Measurements from ENCODE around the gene RGS19. TPM values are rescaled to one million over a fixed set of nuclear protein-coding genes. Genes with fewer than 3 reads are reported as not detected.

The RGS19 gene
- total RNA-seq, 2 experiments from 2014 or later, result 39.6 to 40.2 TPM

DNA sequence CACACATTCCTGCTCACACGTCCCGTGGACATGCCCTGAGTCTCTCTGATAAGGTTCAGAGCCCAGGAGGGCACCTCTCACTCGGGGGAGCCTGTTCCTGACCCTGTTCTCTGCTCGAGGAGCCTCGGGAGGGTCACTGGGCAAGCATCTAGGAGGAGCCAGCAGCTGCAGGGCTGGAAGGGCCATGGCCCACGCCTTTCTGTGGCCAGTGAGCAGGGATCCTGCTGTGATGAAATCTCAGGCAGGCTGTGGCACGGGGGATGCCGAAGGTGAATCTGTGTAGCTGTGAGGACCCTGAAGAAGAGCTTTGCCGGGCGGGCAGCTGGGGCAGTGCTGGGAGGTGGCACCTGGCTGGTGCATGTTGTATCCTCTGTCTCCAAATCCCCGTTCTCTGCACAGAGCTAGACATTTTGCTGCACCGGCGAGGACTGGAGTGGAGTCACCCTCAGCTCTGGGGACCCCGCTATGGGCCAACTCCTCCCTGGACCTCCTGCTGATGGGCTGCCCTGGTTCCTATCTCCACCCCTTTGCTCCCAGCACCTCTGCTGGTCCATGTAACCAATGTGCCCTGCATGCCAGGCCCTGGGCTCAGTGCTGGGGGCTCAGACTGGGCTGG lies 35.1 kb upstream of the RGS19 start:
- no peaks in the 10 kb centered on the region for H3K9me3 Mint-ChIP-seq (ENCODE audit: low read depth)
- no peak overlapping the region for H3K4me3 Mint-ChIP-seq
- no peak for ATAC-seq
- intact Hi-C loops (cut with DNase I, micrococcal nuclease), result no loop called here
- H3K27me3 Mint-ChIP-seq, result no peaks in the 10 kb centered on the region
- POLR2A ChIA-PET, result no interaction called here
- DNase-seq, result no peak
- CTCF ChIA-PET, result interaction anchor here (0.6 kb wide), 1 partner anchor 1103 kb away, joined by 3 read pairs; no protein-coding TSS in a partner anchor
- no peaks in the 10 kb centered on the region for H3K36me3 Mint-ChIP-seq (ENCODE audit: low read depth)
- H3K27ac Mint-ChIP-seq, result no peak overlapping the region
- H3K4me1 Mint-ChIP-seq, result peaks cover 2% of the 10 kb centered on the region

DNA sequence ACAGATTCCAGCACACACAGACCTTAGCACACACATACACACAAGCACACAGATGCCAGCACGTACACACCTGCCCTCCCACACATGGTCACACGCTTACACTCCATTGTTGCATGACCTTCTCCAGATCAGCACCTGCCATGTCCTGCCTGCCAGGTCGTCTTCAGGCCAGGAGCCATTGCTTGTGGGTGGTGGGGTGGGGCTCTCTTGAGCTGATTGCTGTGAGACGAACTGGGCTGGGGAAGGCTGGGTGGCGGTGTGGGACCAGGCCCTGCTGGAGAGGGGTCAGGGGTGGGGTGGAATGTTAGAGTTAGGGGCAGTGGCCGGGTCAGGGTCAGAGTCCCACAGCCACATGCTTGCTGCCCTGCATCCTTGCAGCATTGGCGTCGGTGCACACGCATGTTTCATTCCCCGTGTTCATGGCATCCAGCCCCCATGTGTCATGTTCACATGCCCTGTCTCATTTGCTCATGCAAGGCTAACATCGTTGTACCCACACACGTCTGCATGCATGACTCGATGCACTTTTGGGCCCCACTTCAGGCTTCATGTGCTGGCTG lies 34.6 kb upstream of the RGS19 start:
- POLR2A ChIA-PET, result interaction anchor here (0.6 kb wide), 1 partner anchor 13 kb away, joined by 3 read pairs; no protein-coding TSS in a partner anchor
- Mint-ChIP-seq H3K36me3 (ENCODE audit: low read depth) (no peaks in the 10 kb centered on the region), H3K4me3 (no peak overlapping the region), H3K27ac (no peak overlapping the region), H3K9me3 (ENCODE audit: low read depth) (no peaks in the 10 kb centered on the region), H3K4me1 (no peaks in the 10 kb centered on the region), H3K27me3 (no peaks in the 10 kb centered on the region)
- intact Hi-C loops (cut with DNase I, micrococcal nuclease), result no loop called here
- ATAC-seq, result no peak
- no peak for DNase-seq
- CTCF ChIA-PET, result no interaction called here

DNA sequence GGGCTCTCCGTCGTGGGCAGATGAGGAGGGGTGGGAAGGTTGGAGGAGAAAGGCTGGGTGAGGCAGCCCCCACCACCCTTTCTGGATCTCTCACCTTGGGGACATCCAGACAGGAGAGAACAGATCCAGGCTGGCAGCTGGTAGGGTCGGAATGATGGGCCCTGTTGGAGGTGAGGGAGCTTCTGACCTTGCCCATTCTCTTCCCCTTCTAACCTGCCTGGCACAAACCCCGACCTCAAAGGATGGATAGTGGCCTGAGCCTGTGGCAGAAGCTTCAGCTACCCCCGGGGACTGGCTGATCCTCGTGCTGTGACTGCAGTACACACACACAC lies 34.1 kb upstream of the RGS19 start:
- no peak overlapping the region for H3K4me3 Mint-ChIP-seq
- H3K9me3 Mint-ChIP-seq (ENCODE audit: low read depth), result no peaks in the 10 kb centered on the region
- no peak for ATAC-seq
- no peaks in the 10 kb centered on the region for H3K36me3 Mint-ChIP-seq (ENCODE audit: low read depth)
- DNase-seq, result no peak
- H3K4me1 Mint-ChIP-seq, result no peaks in the 10 kb centered on the region
- ChIA-PET CTCF (no interaction called here), POLR2A (interaction anchor here (0.6 kb wide), 1 partner anchor 13 kb away, joined by 3 read pairs; no protein-coding TSS in a partner anchor)
- H3K27ac Mint-ChIP-seq, result no peak overlapping the region
- no peaks in the 10 kb centered on the region for H3K27me3 Mint-ChIP-seq
- intact Hi-C loops (cut with DNase I, micrococcal nuclease), result no loop called here

DNA sequence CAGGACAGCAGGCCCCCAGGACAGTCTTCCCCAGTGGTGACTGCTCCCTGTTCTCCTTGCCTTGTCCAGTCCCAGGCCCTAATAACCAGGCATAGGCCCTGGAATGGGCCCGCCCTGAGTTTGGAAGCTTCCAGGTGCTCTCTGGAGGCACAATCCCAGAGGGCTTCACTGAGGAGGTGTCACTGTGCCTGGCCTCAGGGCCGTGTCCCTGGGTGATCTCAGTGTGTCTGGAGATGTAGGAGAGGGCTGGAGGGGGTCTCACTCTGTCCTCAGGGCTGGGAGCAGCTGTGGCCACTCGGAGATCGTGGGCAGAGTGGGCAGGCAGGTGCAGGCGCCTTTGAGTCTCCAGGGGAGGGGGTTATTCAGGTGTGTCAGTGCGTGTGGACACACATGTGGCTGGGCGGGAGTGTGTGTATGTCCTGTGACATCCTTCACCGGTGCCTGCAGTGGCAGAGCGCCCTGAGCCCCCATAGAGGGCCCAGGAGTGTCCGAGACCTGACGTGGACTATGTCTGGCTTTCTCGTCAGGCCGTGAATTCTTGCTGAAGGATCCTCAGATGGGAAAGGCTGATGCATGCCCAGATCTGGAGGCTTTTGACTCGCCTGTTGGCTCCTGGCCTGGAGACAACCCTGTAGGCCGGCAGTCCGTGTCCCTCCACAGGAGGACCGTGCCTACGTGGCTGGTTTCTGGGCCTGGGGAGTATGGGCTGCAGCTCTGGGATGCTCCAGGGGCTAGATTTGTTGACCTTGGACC lies 33.5 kb upstream of the RGS19 start:
- Mint-ChIP-seq H3K27ac (no peak overlapping the region), H3K27me3 (no peaks in the 10 kb centered on the region), H3K9me3 (ENCODE audit: low read depth) (no peaks in the 10 kb centered on the region), H3K4me3 (no peak overlapping the region), H3K36me3 (ENCODE audit: low read depth) (no peaks in the 10 kb centered on the region), H3K4me1 (no peaks in the 10 kb centered on the region)
- intact Hi-C loops (cut with DNase I, micrococcal nuclease), result no loop called here
- ATAC-seq (no peak), DNase-seq (no peak)
- ChIA-PET POLR2A (no interaction called here), CTCF (no interaction called here)

DNA sequence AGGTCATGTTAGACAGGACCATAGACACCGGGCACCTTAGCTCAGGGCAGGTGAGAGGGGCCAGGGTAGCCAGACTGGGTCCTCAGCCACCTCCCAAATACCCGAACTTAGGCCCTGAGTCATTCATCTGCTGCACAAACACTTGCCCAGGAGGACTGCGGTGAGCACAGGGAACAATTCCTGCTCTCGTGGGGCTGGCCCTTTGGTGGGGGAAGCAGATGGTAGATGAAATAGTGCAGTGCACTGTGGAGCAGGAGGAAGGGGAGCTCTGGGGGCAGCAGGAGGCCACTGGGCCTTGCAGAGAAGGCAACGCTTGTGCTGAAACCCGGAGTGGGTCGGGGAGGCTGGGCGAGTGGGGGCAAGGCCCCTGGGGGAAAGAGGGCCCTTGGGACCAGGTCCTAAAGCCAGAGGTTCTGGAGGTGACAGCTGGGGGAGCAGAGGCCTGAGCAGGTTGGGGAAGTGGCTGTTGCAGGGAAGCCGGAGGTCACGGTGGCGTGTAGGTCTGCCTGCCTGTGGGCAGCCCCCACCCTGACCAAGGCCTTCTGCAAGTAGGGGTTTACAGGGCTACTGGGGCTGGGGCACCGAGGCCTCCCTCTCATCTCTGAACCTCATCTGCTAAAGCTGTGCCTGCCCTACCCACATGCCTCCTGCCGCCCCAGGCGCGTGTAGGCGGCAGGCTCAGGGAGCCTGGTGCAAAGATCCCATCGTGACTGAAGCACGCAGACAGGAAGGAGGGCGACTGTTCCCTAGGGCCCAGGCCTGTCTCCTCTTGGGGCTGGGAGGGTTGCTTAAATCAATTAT lies 32.7 kb upstream of the RGS19 start:
- ChIA-PET CTCF (no interaction called here), POLR2A (no interaction called here)
- Mint-ChIP-seq H3K36me3 (ENCODE audit: low read depth) (no peaks in the 10 kb centered on the region), H3K4me3 (no peak overlapping the region), H3K27me3 (no peaks in the 10 kb centered on the region), H3K9me3 (ENCODE audit: low read depth) (no peaks in the 10 kb centered on the region), H3K4me1 (peaks cover 2% of the 10 kb centered on the region), H3K27ac (no peak overlapping the region)
- ATAC-seq (no peak), DNase-seq (no peak)
- intact Hi-C loops (cut with DNase I, micrococcal nuclease), result no loop called here

DNA sequence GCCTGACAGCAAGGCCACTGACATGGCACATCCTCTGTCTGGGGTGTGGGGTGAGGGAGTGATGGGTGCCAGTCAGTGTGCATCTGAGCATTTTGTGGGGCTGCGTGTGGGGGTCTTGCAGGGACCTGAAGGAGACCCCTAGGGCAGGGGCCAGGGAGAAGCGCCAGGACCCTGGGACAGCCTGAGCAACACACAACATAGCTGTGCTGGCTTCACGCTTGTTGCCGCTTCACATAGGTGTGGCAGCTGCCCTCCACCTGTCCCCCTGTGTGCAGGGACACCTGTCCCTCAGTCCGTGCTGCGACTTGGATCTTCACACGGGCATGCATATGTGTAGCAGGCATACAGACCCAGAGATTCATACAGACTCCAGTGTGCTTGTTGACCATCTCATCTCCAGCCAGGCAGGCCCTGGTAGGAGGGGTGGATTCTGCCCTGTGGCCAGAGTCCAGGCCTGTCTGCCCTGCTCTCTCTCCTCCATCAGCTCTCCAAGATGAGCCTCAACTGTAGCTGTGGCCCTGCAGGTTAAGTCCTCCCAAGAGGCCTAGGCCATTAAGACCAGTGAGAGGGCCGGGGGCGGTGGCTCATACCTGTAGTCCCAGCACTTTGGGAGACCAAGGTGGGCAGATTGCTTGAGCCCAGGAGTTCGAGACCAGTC lies 31.2 kb upstream of the RGS19 start:
- CTCF ChIA-PET, result interaction anchor here (4.2 kb wide), 1 partner anchor 10 kb away, joined by 15 read pairs; no protein-coding TSS in a partner anchor

DNA sequence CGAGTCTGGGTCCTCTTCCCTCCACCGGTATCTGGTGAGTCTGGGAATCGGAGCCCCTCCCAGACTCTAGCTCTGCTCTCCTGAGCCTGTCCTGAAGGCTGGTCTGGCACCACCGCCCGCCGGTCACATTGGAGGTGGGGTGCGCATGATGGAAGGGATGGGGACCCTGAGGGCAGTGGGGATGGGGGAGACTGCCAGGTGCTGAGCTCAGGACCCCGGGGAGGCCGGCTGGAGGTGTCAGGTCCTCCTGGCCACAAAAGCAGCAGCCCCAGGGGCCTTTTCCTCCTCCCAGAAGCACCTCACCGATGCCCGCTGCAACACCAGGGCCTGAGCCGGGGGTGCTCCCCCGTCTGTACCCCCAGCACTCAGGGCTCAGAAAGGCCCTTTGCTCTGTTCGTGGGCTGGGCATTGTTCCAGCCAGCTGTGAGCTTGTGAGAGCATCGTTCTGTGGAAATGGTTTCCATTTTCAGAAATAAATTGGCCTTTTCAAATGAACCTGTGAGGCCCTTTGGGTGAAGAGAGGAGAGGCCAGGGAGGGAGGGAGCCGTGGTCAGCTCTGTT lies 30.6 kb upstream of the RGS19 start:
- ATAC-seq, result no peak
- Mint-ChIP-seq H3K36me3 (ENCODE audit: low read depth) (no peaks in the 10 kb centered on the region), H3K4me1 (peaks cover 2% of the 10 kb centered on the region), H3K27me3 (no peaks in the 10 kb centered on the region), H3K27ac (no peak overlapping the region), H3K4me3 (no peak overlapping the region), H3K9me3 (ENCODE audit: low read depth) (no peaks in the 10 kb centered on the region)
- DNase-seq, result no peak
- intact Hi-C loops (cut with DNase I, micrococcal nuclease), result no loop called here
- POLR2A ChIA-PET, result no interaction called here
- CTCF ChIA-PET, result interaction anchor here (4.2 kb wide), 1 partner anchor 11 kb away, joined by 15 read pairs; no protein-coding TSS in a partner anchor

More for the DNA sequence above, 31.2 kb upstream of the RGS19 start:
- POLR2A ChIA-PET, result no interaction called here
- DNase-seq (no peak), ATAC-seq (no peak)
- Mint-ChIP-seq H3K9me3 (ENCODE audit: low read depth) (no peaks in the 10 kb centered on the region), H3K4me3 (no peak overlapping the region), H3K27me3 (no peaks in the 10 kb centered on the region), H3K27ac (no peak overlapping the region), H3K4me1 (peaks cover 2% of the 10 kb centered on the region), H3K36me3 (ENCODE audit: low read depth) (no peaks in the 10 kb centered on the region)
- intact Hi-C loops (cut with DNase I, micrococcal nuclease), result no loop called here

DNA sequence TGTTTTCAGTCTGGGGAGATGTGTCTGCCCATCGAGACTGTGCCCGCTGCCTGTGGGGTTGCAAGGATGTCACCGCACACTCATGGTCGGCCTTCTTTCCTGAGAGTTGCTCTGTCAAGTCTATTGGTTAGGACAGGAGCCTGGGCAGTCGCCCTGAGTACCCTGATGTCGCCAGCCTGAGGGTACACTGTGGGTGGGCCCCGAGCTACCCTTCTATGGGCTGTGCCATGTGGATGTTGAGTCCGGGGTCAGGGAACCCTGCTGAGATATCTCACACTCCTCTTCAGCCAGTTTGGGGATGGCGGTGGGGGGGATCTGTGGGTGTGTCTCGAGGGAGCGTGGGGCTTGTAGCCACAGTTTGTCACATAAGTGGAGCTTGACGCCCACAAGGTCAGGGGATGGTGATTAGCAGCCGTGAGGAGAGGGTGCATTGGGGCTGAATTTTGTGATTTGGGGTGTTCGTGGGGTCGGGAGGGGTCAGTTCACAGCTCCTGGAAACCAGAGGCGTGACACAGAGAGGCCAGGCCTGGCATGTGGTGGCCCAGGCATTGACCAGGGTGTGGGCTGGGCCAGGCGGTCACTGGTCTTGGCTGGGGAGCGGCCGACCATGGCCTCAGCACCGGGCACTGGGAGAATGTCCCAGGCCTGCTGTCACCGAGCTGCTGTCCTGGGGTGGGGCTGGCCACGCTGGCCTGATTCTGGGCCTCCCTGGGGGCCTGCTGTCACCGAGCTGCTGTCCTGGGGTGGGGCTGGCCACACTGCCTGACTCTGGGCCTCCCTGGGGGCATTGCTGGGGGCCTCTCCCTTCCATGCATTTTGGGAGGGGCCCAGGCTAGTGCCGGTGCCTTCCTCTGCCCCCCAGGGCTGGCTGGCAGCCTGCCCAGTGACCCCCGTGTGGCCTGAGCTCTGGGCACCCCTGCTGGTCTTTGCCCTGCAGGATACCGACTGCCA lies 29.7 kb upstream of the RGS19 start:
- no peak for DNase-seq
- H3K4me1 Mint-ChIP-seq, result peaks cover 2% of the 10 kb centered on the region
- CTCF ChIA-PET, result interaction anchor here (0.7 to 4.2 kb wide), 2 partner anchors 11 to 63 kb away, joined by 3 to 15 read pairs; no protein-coding TSS in a partner anchor

DNA sequence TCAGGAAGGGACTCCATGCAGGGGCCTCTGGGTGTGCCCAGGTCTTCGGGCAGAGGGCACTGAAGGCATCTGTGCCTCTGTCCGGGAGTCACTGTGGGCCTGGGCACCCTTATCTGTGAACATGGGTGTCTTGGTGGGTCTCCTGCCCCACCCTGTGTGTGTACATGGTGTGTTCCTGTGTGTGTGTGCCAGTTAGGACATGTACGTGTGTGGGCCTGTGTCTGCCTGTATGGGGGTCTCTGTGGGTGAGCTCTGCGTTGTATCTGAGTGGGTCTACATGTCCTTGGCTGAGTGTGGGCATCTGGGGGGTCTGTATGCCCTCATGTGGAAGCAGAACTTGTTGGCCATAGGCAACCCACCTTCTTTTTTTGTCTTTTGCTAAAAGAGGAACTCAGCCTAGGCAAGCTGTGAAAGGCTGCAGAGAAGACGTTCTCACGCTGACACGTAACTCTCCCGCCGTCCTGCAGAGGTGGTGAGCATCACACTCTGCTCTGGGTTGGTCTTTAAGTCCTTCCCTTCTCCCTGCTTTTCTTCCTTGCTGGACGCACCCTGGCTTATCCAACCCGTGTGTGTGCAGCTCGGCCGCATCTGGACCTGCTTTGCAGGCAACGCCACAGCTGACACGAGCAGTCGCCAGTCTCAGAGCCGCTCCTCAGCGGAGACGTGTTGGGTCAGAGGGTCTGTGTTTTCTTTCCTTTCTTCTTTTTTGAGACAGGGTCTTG lies 28.6 kb upstream of the RGS19 start:
- Mint-ChIP-seq H3K27ac (no peak overlapping the region), H3K36me3 (ENCODE audit: low read depth) (no peaks in the 10 kb centered on the region), H3K4me3 (no peak overlapping the region), H3K4me1 (peaks cover 2% of the 10 kb centered on the region), H3K27me3 (peaks cover 2% of the 10 kb centered on the region), H3K9me3 (ENCODE audit: low read depth) (no peaks in the 10 kb centered on the region)
- CTCF ChIA-PET, result interaction anchor here (1.1 to 4.2 kb wide), 2 partner anchors 13 to 68 kb away, joined by 3 to 15 read pairs; no protein-coding TSS in a partner anchor
- intact Hi-C loops (cut with DNase I, micrococcal nuclease), result no loop called here
- no peak for DNase-seq
- ATAC-seq, result no peak
- POLR2A ChIA-PET, result no interaction called here

More for the DNA sequence above, 29.7 kb upstream of the RGS19 start:
- no peak for ATAC-seq
- intact Hi-C loops (cut with DNase I, micrococcal nuclease), result no loop called here
- POLR2A ChIA-PET, result interaction anchor here (0.5 kb wide), 1 partner anchor 411 kb away, joined by 3 read pairs; no protein-coding TSS in a partner anchor
- Mint-ChIP-seq H3K9me3 (ENCODE audit: low read depth) (no peaks in the 10 kb centered on the region), H3K27me3 (no peaks in the 10 kb centered on the region), H3K36me3 (ENCODE audit: low read depth) (no peaks in the 10 kb centered on the region), H3K4me3 (no peak overlapping the region), H3K27ac (no peak overlapping the region)
